ENCODE measurements around the gene MRFAP1L1. TPM values are rescaled to one million over a fixed set of nuclear protein-coding genes. Genes with fewer than 3 reads are reported as not detected.
A peak's percentile ranks its signal among the peaks of the same experiment; 100 is the strongest.

Gene MRFAP1L1
- total and polyA plus RNA-seq, 4 donors, result 29.8 to 41.8 (median 30.7) TPM

GRCh38 chr4:6710996-6711395 is 1.3 kb upstream of the MRFAP1L1 start:
- no peaks in the 10 kb centered on the region for H3K9me3 ChIP-seq (ENCODE audit: control insufficient read depth in 4 of 4, low read length in 3 of 4)
- H3K9ac ChIP-seq (ENCODE audit: low read depth in 1 of 2, low read length in 2 of 2), result no peak overlapping the region
- no peak for TF ChIP-seq HNF4A (conservative IDR thresholded peaks at IDR 0.05)
- TF ChIP-seq, protein P1, sequence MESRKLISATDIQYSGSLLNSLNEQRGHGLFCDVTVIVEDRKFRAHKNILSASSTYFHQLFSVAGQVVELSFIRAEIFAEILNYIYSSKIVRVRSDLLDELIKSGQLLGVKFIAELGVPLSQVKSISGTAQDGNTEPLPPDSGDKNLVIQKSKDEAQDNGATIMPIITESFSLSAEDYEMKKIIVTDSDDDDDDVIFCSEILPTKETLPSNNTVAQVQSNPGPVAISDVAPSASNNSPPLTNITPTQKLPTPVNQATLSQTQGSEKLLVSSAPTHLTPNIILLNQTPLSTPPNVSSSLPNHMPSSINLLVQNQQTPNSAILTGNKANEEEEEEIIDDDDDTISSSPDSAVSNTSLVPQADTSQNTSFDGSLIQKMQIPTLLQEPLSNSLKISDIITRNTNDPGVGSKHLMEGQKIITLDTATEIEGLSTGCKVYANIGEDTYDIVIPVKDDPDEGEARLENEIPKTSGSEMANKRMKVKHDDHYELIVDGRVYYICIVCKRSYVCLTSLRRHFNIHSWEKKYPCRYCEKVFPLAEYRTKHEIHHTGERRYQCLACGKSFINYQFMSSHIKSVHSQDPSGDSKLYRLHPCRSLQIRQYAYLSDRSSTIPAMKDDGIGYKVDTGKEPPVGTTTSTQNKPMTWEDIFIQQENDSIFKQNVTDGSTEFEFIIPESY (IDR thresholded peaks at IDR 0.05), result no peak
- no peak for TF ChIP-seq RXRA (IDR thresholded peaks at IDR 0.05)
- TF ChIP-seq, protein P2, sequence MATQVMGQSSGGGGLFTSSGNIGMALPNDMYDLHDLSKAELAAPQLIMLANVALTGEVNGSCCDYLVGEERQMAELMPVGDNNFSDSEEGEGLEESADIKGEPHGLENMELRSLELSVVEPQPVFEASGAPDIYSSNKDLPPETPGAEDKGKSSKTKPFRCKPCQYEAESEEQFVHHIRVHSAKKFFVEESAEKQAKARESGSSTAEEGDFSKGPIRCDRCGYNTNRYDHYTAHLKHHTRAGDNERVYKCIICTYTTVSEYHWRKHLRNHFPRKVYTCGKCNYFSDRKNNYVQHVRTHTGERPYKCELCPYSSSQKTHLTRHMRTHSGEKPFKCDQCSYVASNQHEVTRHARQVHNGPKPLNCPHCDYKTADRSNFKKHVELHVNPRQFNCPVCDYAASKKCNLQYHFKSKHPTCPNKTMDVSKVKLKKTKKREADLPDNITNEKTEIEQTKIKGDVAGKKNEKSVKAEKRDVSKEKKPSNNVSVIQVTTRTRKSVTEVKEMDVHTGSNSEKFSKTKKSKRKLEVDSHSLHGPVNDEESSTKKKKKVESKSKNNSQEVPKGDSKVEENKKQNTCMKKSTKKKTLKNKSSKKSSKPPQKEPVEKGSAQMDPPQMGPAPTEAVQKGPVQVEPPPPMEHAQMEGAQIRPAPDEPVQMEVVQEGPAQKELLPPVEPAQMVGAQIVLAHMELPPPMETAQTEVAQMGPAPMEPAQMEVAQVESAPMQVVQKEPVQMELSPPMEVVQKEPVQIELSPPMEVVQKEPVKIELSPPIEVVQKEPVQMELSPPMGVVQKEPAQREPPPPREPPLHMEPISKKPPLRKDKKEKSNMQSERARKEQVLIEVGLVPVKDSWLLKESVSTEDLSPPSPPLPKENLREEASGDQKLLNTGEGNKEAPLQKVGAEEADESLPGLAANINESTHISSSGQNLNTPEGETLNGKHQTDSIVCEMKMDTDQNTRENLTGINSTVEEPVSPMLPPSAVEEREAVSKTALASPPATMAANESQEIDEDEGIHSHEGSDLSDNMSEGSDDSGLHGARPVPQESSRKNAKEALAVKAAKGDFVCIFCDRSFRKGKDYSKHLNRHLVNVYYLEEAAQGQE (IDR thresholded peaks at IDR 0.05), result no peak
- TF ChIP-seq, protein P3, sequence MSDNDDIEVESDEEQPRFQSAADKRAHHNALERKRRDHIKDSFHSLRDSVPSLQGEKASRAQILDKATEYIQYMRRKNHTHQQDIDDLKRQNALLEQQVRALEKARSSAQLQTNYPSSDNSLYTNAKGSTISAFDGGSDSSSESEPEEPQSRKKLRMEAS (IDR thresholded peaks at IDR 0.05), result no peak
- TF ChIP-seq RAD21 (IDR thresholded peaks at IDR 0.05), result no peak
- no peaks in the 10 kb centered on the region for H3K27me3 ChIP-seq (ENCODE audit: control insufficient read depth in 4 of 4, insufficient read depth in 4 of 4, low read length in 3 of 4)
- no peak overlapping the region for H3K4me3 ChIP-seq (ENCODE audit: low read depth in 1 of 3, low read length in 3 of 3)
- DNase-seq (ENCODE audit: low spot score), result no peak
- peaks cover 11 to 44% (median 33%) of the 10 kb centered on the region in 4 donors for H3K4me1 ChIP-seq (ENCODE audit: control insufficient read depth in 4 of 4, insufficient read depth in 4 of 4, low read length in 3 of 4)
- no peaks in the 10 kb centered on the region for H3K36me3 ChIP-seq (ENCODE audit: control insufficient read depth in 4 of 4, insufficient read depth in 3 of 4, low read depth in 1 of 4, low read length in 3 of 4)
- 86% methylated on average over 2 of the region's 2 CpGs for WGBS
- no peak overlapping the region for H3K27ac ChIP-seq (ENCODE audit: low read depth in 1 of 2, low read length in 2 of 2)

- TF ChIP-seq CTCF (IDR thresholded peaks at IDR 0.05; ENCODE audit: low read depth, low read length, missing input control), result no peak
- no peak for TF ChIP-seq YY1 (IDR thresholded peaks at IDR 0.05)
- TF ChIP-seq GABPA (IDR thresholded peaks at IDR 0.05 in 1 of 2, conservative IDR thresholded peaks at IDR 0.05 in 1 of 2), result no peak
- no peak for TF ChIP-seq NR2F2 (IDR thresholded peaks at IDR 0.05)
- TF ChIP-seq SP1 (IDR thresholded peaks at IDR 0.05), result no peak
- TF ChIP-seq, protein P1 (IDR thresholded peaks at IDR 0.05), result no peak
- TF ChIP-seq RXRA (IDR thresholded peaks at IDR 0.05), result no peak
- no peak for TF ChIP-seq TAF1 (conservative IDR thresholded peaks at IDR 0.05)
- Histone ChIP-seq H3K36me3 (ENCODE audit: control insufficient read depth in 4 of 4, insufficient read depth in 3 of 4, low read depth in 1 of 4, low read length in 3 of 4) (no peaks in the 10 kb centered on the region), H3K4me1 (ENCODE audit: control insufficient read depth in 4 of 4, insufficient read depth in 4 of 4, low read length in 3 of 4) (peaks cover 11 to 41% (median 33%) of the 10 kb centered on the region in 4 donors), H3K27me3 (ENCODE audit: control insufficient read depth in 4 of 4, insufficient read depth in 4 of 4, low read length in 3 of 4) (no peaks in the 10 kb centered on the region), H3K4me3 (ENCODE audit: low read depth in 1 of 3, low read length in 3 of 3) (peak overlapping the region; percentile 58 to 98 (median 73)), H3K9ac (ENCODE audit: low read depth in 1 of 2, low read length in 2 of 2) (peak overlapping the region in 1 of 2 donors; percentile 92), H3K27ac (ENCODE audit: low read depth in 1 of 2, low read length in 2 of 2) (peak overlapping the region in 1 of 2 donors; percentile 48), H3K9me3 (ENCODE audit: control insufficient read depth in 4 of 4, low read length in 3 of 4) (no peaks in the 10 kb centered on the region)
- no peak for DNase-seq (ENCODE audit: low spot score)
- WGBS, result 8% methylated on average over 6 of the region's 6 CpGs
These were observed 617 bp upstream of the MRFAP1L1 start for GRCh38 chr4:6710282-6710681.
